ENCODE data around the gene CADPS. TPM values are rescaled to one million over a fixed set of nuclear protein-coding genes. Genes with fewer than 3 reads are reported as not detected.

The CADPS gene
- total and polyA plus RNA-seq, 2 of the 4 experiments (the other 2 are of a cell fraction), result not detected

DNA sequence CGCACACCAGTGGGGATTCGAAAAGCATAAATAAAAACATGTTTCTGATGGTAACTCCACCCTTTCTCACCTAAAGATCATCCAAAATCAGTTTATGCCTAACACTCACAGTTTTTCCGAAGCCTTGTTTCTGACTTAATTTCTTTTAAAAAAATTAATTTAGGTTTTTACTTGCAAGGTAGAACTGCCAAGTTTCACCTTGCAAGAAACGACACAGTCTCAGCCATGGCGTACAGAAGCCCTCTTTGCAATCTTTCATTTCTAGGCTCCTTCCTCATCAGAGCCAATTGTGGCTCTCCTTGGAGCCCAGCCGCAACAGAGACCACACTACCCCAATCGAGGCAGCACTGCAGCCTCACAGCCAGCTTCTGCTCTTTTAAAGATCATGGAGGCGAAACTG is 470.9 kb downstream of the CADPS start:
- H3K4me1 ChIP-seq (ENCODE audit: control insufficient read depth, insufficient read depth, low read length), result no peaks in the 10 kb centered on the region
- intact Hi-C loops (cut with micrococcal nuclease) (no loop called here), dilution Hi-C loops (cut with HindIII; ENCODE audit: low sequenced_read_pairs, unreplicated experiment) (no loop called here), in situ Hi-C loops (cut with MboI; ENCODE audit: low sequenced_read_pairs) (no loop called here)
- 60% methylated on average over 2 of the region's 8 CpGs; no CpG with 5 or more reads in 1 of the 2 experiments for WGBS, 2 experiments (ENCODE audit: extremely low coverage in 2 of 2, insufficient read length in 1 of 2)
- H3K56ac ChIP-seq (ENCODE audit: extremely low read depth, insufficient read depth, low read length), result no peak overlapping the region
- no peak overlapping the region for H2AK9ac ChIP-seq (replicated peaks; ENCODE audit: low read depth, low read length, poor library complexity)
- no peak for TF ChIP-seq CEBPB (IDR thresholded peaks at IDR 0.05; ENCODE audit: low read depth, low read length)
- TF ChIP-seq FOS (IDR thresholded peaks at IDR 0.05; ENCODE audit: low read depth, low read length), result no peak
- TF ChIP-seq, protein P1, sequence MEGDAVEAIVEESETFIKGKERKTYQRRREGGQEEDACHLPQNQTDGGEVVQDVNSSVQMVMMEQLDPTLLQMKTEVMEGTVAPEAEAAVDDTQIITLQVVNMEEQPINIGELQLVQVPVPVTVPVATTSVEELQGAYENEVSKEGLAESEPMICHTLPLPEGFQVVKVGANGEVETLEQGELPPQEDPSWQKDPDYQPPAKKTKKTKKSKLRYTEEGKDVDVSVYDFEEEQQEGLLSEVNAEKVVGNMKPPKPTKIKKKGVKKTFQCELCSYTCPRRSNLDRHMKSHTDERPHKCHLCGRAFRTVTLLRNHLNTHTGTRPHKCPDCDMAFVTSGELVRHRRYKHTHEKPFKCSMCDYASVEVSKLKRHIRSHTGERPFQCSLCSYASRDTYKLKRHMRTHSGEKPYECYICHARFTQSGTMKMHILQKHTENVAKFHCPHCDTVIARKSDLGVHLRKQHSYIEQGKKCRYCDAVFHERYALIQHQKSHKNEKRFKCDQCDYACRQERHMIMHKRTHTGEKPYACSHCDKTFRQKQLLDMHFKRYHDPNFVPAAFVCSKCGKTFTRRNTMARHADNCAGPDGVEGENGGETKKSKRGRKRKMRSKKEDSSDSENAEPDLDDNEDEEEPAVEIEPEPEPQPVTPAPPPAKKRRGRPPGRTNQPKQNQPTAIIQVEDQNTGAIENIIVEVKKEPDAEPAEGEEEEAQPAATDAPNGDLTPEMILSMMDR (conservative IDR thresholded peaks at IDR 0.05; ENCODE audit: low read depth, low read length), result no peak
- no peak for TF ChIP-seq POLR2A (IDR thresholded peaks at IDR 0.05; ENCODE audit: low read depth, low read length)
- no peak for TF ChIP-seq MAFK (IDR thresholded peaks at IDR 0.05; ENCODE audit: low read depth, low read length)
- no peak for TF ChIP-seq MXI1 (IDR thresholded peaks at IDR 0.05; ENCODE audit: borderline replicate concordance, low read depth, low read length)
- TF ChIP-seq, protein P2, sequence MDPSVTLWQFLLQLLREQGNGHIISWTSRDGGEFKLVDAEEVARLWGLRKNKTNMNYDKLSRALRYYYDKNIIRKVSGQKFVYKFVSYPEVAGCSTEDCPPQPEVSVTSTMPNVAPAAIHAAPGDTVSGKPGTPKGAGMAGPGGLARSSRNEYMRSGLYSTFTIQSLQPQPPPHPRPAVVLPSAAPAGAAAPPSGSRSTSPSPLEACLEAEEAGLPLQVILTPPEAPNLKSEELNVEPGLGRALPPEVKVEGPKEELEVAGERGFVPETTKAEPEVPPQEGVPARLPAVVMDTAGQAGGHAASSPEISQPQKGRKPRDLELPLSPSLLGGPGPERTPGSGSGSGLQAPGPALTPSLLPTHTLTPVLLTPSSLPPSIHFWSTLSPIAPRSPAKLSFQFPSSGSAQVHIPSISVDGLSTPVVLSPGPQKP (IDR thresholded peaks at IDR 0.05; ENCODE audit: borderline replicate concordance, low read depth, low read length), result no peak
- TF ChIP-seq BHLHE40 (IDR thresholded peaks at IDR 0.05; ENCODE audit: low read depth, low read length), result no peak
- TF ChIP-seq RFX5 (IDR thresholded peaks at IDR 0.05; ENCODE audit: low read depth, low read length), result no peak
- TF ChIP-seq RCOR1 (IDR thresholded peaks at IDR 0.05; ENCODE audit: insufficient replicate concordance, low read length), result no peak
- TF ChIP-seq CHD1 (IDR thresholded peaks at IDR 0.05; ENCODE audit: low read depth, low read length), result no peak
- no peak for TF ChIP-seq SMC3 (IDR thresholded peaks at IDR 0.05; ENCODE audit: low read depth, low read length)
- TF ChIP-seq, protein P3, sequence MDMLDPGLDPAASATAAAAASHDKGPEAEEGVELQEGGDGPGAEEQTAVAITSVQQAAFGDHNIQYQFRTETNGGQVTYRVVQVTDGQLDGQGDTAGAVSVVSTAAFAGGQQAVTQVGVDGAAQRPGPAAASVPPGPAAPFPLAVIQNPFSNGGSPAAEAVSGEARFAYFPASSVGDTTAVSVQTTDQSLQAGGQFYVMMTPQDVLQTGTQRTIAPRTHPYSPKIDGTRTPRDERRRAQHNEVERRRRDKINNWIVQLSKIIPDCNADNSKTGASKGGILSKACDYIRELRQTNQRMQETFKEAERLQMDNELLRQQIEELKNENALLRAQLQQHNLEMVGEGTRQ (IDR thresholded peaks at IDR 0.05; ENCODE audit: low read depth, low read length), result no peak
- no peak for TF ChIP-seq MAZ (IDR thresholded peaks at IDR 0.05; ENCODE audit: borderline replicate concordance, low read depth, low read length)
- no peak for TF ChIP-seq NFE2L2 (IDR thresholded peaks at IDR 0.05; ENCODE audit: low read depth, low read length)
- no peak for TF ChIP-seq RAD21 (IDR thresholded peaks at IDR 0.05; ENCODE audit: low read length)
- H3K14ac ChIP-seq (replicated peaks; ENCODE audit: low read depth, low read length), result no peak overlapping the region
- no peak for ATAC-seq (ENCODE audit: low read depth)
- H4K20me1 ChIP-seq (ENCODE audit: insufficient read depth, low read length), result no peaks in the 10 kb centered on the region
- H3K4me3 ChIP-seq (ENCODE audit: insufficient read depth, low read depth, low read length), result no peak overlapping the region
- no peaks in the 10 kb centered on the region for H3K36me3 ChIP-seq (ENCODE audit: control insufficient read depth, insufficient read depth, low read length)
- no peak overlapping the region for H3K9ac ChIP-seq (ENCODE audit: low read depth, low read length)
- no peak overlapping the region for H3K27ac ChIP-seq (ENCODE audit: insufficient read depth, low read length)
- no peaks in the 10 kb centered on the region for H3K27me3 ChIP-seq (ENCODE audit: control insufficient read depth, insufficient read depth, low read length)
- no TSS peak for BruUV-seq (replicated peaks)
- POLR2A ChIA-PET (ENCODE audit: unreplicated experiment), result no interaction called here
- no peak overlapping the region for H2BK15ac ChIP-seq (ENCODE audit: low read depth, low read length)
- DNase-seq, result no peak
- H3K9me1 ChIP-seq (ENCODE audit: insufficient read depth, low read length), result no peaks in the 10 kb centered on the region
- H3K79me1 ChIP-seq (ENCODE audit: low read depth in 1 of 2, low read length in 2 of 2), result no peaks in the 10 kb centered on the region
- H4K91ac ChIP-seq (ENCODE audit: insufficient read depth, low read depth, low read length), result no peak overlapping the region
- H3K4me2 ChIP-seq (ENCODE audit: low read depth, low read length), result no peak overlapping the region
- no peak overlapping the region for H2BK5ac ChIP-seq (ENCODE audit: low read depth, low read length, poor library complexity, severe bottlenecking)
- H3K18ac ChIP-seq (ENCODE audit: low read depth, low read length), result no peak overlapping the region
- no peak overlapping the region for H2AK5ac ChIP-seq (ENCODE audit: low read depth, low read length)
- H2BK20ac ChIP-seq (ENCODE audit: low read depth, low read length), result no peak overlapping the region
- H2BK120ac ChIP-seq (ENCODE audit: low read depth, low read length), result no peak overlapping the region
- H3K4ac ChIP-seq (ENCODE audit: low read depth, low read length), result no peak overlapping the region
- H3K23ac ChIP-seq (ENCODE audit: low read depth, low read length), result no peak overlapping the region
- H2AFZ ChIP-seq (replicated peaks; ENCODE audit: low read length, poor library complexity), result no peak overlapping the region
- CTCF ChIA-PET, result no interaction called here
- no peaks in the 10 kb centered on the region for H3K9me3 ChIP-seq (ENCODE audit: control insufficient read depth, insufficient read depth, low read length)
- no peak overlapping the region for H4K5ac ChIP-seq (ENCODE audit: low read depth, low read length)
- H4K8ac ChIP-seq (ENCODE audit: low read depth in 2 of 2, low read length in 2 of 2), result no peak overlapping the region
